GM23338 (cell line): ENCODE measurements around the gene C19orf81. TPM values are rescaled to one million over a fixed set of nuclear protein-coding genes. Genes with fewer than 3 reads are reported as not detected.

Experiments
- ATAC-seq: fragments of 200-7000 bp; cut with Tn5 transposase; 3 replicates; pipeline ENCODE4 v1.9.1; 2020
- DNase-seq: peaks from one replicate; pipeline ENCODE4 v3.0.0-alpha.2; 2015; ENCODE audit warnings: low spot score
- H2AFZ ChIP-seq: fragments of 200-600 bp; sonication (generic); 2 replicates; pipeline ENCODE4 v1.8.0; 2016; ENCODE audit warnings: antibody characterized with exemption, mild to moderate bottlenecking, moderate library complexity
- H3F3A ChIP-seq: fragments of 200-600 bp; sonication (generic); replicated peaks from 2 replicates; pipeline ENCODE4 v1.8.0; 2017; ENCODE audit warnings: antibody characterized with exemption, mixed run types, low read depth
- H3K27ac ChIP-seq: fragments of 200-600 bp; sonication (generic); 2 replicates; pipeline ENCODE4 v1.6.1; 2016; ENCODE audit warnings: low read depth
- H3K27me3 ChIP-seq: fragments of 200-600 bp; sonication (generic); 2 replicates; pipeline ENCODE4 v1.8.0; 2016; ENCODE audit warnings: mild to moderate bottlenecking, mixed run types, moderate library complexity; ENCODE audit not compliant: insufficient read depth
- H3K36me3 ChIP-seq: fragments of 200-600 bp; sonication (generic); 2 replicates; pipeline ENCODE4 v1.8.0; 2016; ENCODE audit warnings: mild to moderate bottlenecking; ENCODE audit not compliant: insufficient read depth
- H3K4me1 ChIP-seq: fragments of 200-600 bp; sonication (generic); 2 replicates; pipeline ENCODE4 v1.8.0; 2016; ENCODE audit warnings: mild to moderate bottlenecking, moderate library complexity; ENCODE audit not compliant: insufficient read depth
- H3K4me2 ChIP-seq: fragments of 200-600 bp; sonication (generic); 2 replicates; pipeline ENCODE4 v1.7.1; 2017; ENCODE audit warnings: mixed run types
- H3K4me3 ChIP-seq: fragments of 200-600 bp; sonication (generic); 2 replicates; pipeline ENCODE4 v1.6.1; 2016; ENCODE audit warnings: mixed run types
- H3K79me2 ChIP-seq: fragments of 200-600 bp; sonication (generic); replicated peaks from 2 replicates; pipeline ENCODE4 v1.8.0; 2017; ENCODE audit warnings: mild to moderate bottlenecking; ENCODE audit not compliant: insufficient read depth
- H3K9me2 ChIP-seq: fragments of 200-600 bp; sonication (generic); 2 replicates; pipeline ENCODE4 v1.8.0; 2017; ENCODE audit not compliant: insufficient read depth
- H4K20me1 ChIP-seq: fragments of 200-600 bp; sonication (generic); replicated peaks from 2 replicates; pipeline ENCODE4 v1.8.0; 2017; ENCODE audit warnings: mild to moderate bottlenecking; ENCODE audit not compliant: insufficient read depth
- H3K27ac Mint-ChIP-seq: 2 replicates; pipeline ENCODE4 v1.8.0; 2020; ENCODE audit warnings: inconsistent platforms, mild to moderate bottlenecking, moderate library complexity, mixed read lengths
- H3K27me3 Mint-ChIP-seq: 3 replicates; pipeline ENCODE4 v1.8.0; 2022; ENCODE audit warnings: low read depth, mild to moderate bottlenecking, moderate library complexity, mixed read lengths, inconsistent platforms; ENCODE audit not compliant: insufficient read depth, poor library complexity
- H3K36me3 Mint-ChIP-seq: 3 replicates; pipeline ENCODE4 v1.8.0; 2021; ENCODE audit warnings: low read depth, mild to moderate bottlenecking, inconsistent platforms, moderate library complexity, mixed read lengths
- H3K4me1 Mint-ChIP-seq: 3 replicates; pipeline ENCODE4 v1.8.0; 2020; ENCODE audit warnings: mild to moderate bottlenecking, inconsistent platforms, mixed read lengths
- H3K4me3 Mint-ChIP-seq: 3 replicates; pipeline ENCODE4 v1.8.0; 2021; ENCODE audit warnings: moderate library complexity, mild to moderate bottlenecking, inconsistent platforms, mixed read lengths
- H3K9me3 Mint-ChIP-seq: 3 replicates; pipeline ENCODE4 v1.8.0; 2020; ENCODE audit warnings: moderate library complexity, mild to moderate bottlenecking, inconsistent platforms, mixed read lengths
- CREB1 ChIP-seq: fragments of 250-450 bp; sonication (Bioruptor Pico); IDR thresholded peaks from 2 replicates; pipeline ENCODE4 v1.5.0; 2020; ENCODE audit warnings: low read depth, mild to moderate bottlenecking, moderate library complexity
- CTCF ChIP-seq, 2 experiments: fragments of 200-600 bp in 1 of 2; sonication (generic) in 1 of 2; conservative IDR thresholded peaks; 2 replicates each; pipeline versions ENCODE4 v1.5.1 to v1.6.1; 2016 to 2017; ENCODE audit warnings: antibody characterized with exemption in 2 of 2, low read depth in 2 of 2, mild to moderate bottlenecking in 2 of 2, moderate library complexity in 1 of 2
- ETS1 ChIP-seq: IDR thresholded peaks from 2 replicates; pipeline ENCODE4 v1.6.1; 2016; ENCODE audit warnings: antibody characterized with exemption
- EZH2 ChIP-seq: fragments of 200-600 bp; sonication (generic); IDR thresholded peaks from one replicate; pipeline ENCODE4 v1.8.0; 2017; ENCODE audit warnings: antibody characterized with exemption, mild to moderate bottlenecking, low read depth; ENCODE audit not compliant: unreplicated experiment
- JUNB ChIP-seq: IDR thresholded peaks from one replicate; pipeline ENCODE4 v1.6.1; 2016; ENCODE audit warnings: antibody characterized with exemption; ENCODE audit not compliant: unreplicated experiment
- POLR2AphosphoS5 ChIP-seq: IDR thresholded peaks from 2 replicates; pipeline ENCODE4 v1.6.1; 2016; ENCODE audit warnings: antibody characterized with exemption, low read depth
- STAT1 ChIP-seq: IDR thresholded peaks from one replicate; pipeline ENCODE4 v1.6.1; 2016; ENCODE audit warnings: antibody characterized with exemption; ENCODE audit not compliant: unreplicated experiment
- ZNF114 ChIP-seq: fragments of 250-450 bp; sonication (Bioruptor Pico); IDR thresholded peaks from 2 replicates; pipeline ENCODE4 v1.5.0; 2020; ENCODE audit warnings: mild to moderate bottlenecking, moderate library complexity
- ZNF462 ChIP-seq: fragments of 250-450 bp; sonication (Bioruptor Pico); IDR thresholded peaks from 2 replicates; pipeline ENCODE4 v1.5.0; 2020; ENCODE audit warnings: mild to moderate bottlenecking, moderate library complexity
- polyA plus RNA-seq: library from polyadenylated mRNA; unstranded; fragments of >200 nt; fragmentation: Nextera tagmentation; extraction: Ambion mirVana; gene quantifications from 2 replicates; pipeline ENCODE4 v1.2.1, GENCODE V29; 2016
- total RNA-seq: library from RNA; depleted of rRNA; stranded (reverse); fragments of >200 nt; shearing (Covaris generic); gene quantifications from 2 replicates; pipeline ENCODE4 v1.2.3, GENCODE V29; 2014

The C19orf81 gene
- total and polyA plus RNA-seq, 2 experiments from 2014 or later: 23.2 to 54.3 TPM

- no peak overlapping the region for H3K27ac ChIP-seq
- no peak overlapping the region for H3K27ac Mint-ChIP-seq
- no peak for ATAC-seq
Observed at GRCh38 chr19:50660088-50660366, 10.8 kb downstream of the C19orf81 start.

GRCh38 chr19:50661023-50661422, 11.8 kb downstream of the C19orf81 start:
- H3K4me3 ChIP-seq: no peak overlapping the region
- Mint-ChIP-seq H3K4me1 (no peaks in the 10 kb centered on the region; the same call in 2 of the 3 replicates), H3K27me3 (peaks cover 19% of the 10 kb centered on the region), H3K27ac (no peak overlapping the region), H3K36me3 (peaks cover 50% of the 10 kb centered on the region), H3K4me3 (no peak overlapping the region), H3K9me3 (peaks cover 94% of the 10 kb centered on the region)
- no peak for DNase-seq
- H3K4me2 ChIP-seq: peak overlapping the region; percentile 84; the same call in 1 of the 2 replicates
- TF ChIP-seq POLR2AphosphoS5 (no peak), ZNF114 (CRISPR knock-in tag) (no peak), CTCF (conservative IDR thresholded peaks at IDR 0.05; ENCODE audit: low read depth in 2 of 2) (no peak), ZNF462 (no peak), JUNB (no peak), CREB1 (CRISPR knock-in tag) (no peak), ETS1 (no peak), STAT1 (no peak)
- H3K79me2 ChIP-seq: no peaks in the 10 kb centered on the region
- 0 out of 2 replicates have a peak, but pooled peaks cover 2% of the 10 kb centered on the region for H3F3A ChIP-seq
- H3K4me1 ChIP-seq: peaks cover 16% of the 10 kb centered on the region
- H3K9me2 ChIP-seq: no peaks in the 10 kb centered on the region
- no peak overlapping the region for H2AFZ ChIP-seq
- no peaks in the 10 kb centered on the region; the same call in 1 of the 2 replicates for H4K20me1 ChIP-seq
- ATAC-seq: no peak
- no peak overlapping the region for H3K27ac ChIP-seq
- peaks cover 23% of the 10 kb centered on the region for H3K27me3 ChIP-seq
- H3K36me3 ChIP-seq: no peaks in the 10 kb centered on the region

More at GRCh38 chr19:50660088-50660366, 10.8 kb downstream of the C19orf81 start:
- H3K4me2 ChIP-seq: peak overlapping the region; percentile 84
- 0 out of 2 replicates have a peak, but pooled peaks cover 2% of the 10 kb centered on the region for H3F3A ChIP-seq
- Mint-ChIP-seq H3K4me3 (peak overlapping the region; percentile 21; the same call in 1 of the 3 replicates), H3K9me3 (peaks cover 94% of the 10 kb centered on the region), H3K27me3 (peaks cover 21% of the 10 kb centered on the region), H3K36me3 (peaks cover 53% of the 10 kb centered on the region), H3K4me1 (no peaks in the 10 kb centered on the region; the same call in 2 of the 3 replicates)
- no peaks in the 10 kb centered on the region; the same call in 1 of the 2 replicates for H4K20me1 ChIP-seq
- H3K4me3 ChIP-seq: peak overlapping the region; percentile 59
- no peaks in the 10 kb centered on the region for H3K9me2 ChIP-seq
- peaks cover 16% of the 10 kb centered on the region for H3K4me1 ChIP-seq
- H2AFZ ChIP-seq: no peak overlapping the region
- no peaks in the 10 kb centered on the region for H3K79me2 ChIP-seq
- H3K27me3 ChIP-seq: peaks cover 13% of the 10 kb centered on the region
- DNase-seq: peak; percentile 46
- H3K36me3 ChIP-seq: no peaks in the 10 kb centered on the region
- TF ChIP-seq POLR2AphosphoS5 (peak; percentile 38; the same call in 1 of the 2 replicates), EZH2 (no peak)
